HepG2 (cell line): ENCODE data around the gene FDPS. TPM values are rescaled to one million over a fixed set of nuclear protein-coding genes. Genes with fewer than 3 reads are reported as not detected.

Experiments used
- ATAC-seq: fragments of 200-7000 bp; cut with Tn5 transposase; 3 replicates; pipeline ENCODE4 v1.9.1; 2020; ENCODE audit warnings: mild to moderate bottlenecking, moderate library complexity
- BruUV-seq: library from RNA; stranded (reverse); fragments of 400-500 nt; replicated peaks from 2 replicates; lab custom pipeline; 2021; lab: Mats Ljungman, UMichigan
- CTCF ChIA-PET: fragments of 300-600 bp; formaldehyde crosslinking; extraction: SDS; loops from one replicate; lab custom pipeline; 2021; ENCODE audit warnings: low total read pairs, inconsistent platforms, low intra/inter-chr PET ratio; lab: Yijun Ruan, JAX
- POLR2A ChIA-PET: fragments of 350-600 bp; sonication (Branson Sonifier 250); formaldehyde crosslinking; loops from one replicate; lab custom pipeline; 2020; ENCODE audit warnings: antibody characterized with exemption, inconsistent platforms; lab: Yijun Ruan, JAX
- DNase-seq: peaks from one replicate; pipeline ENCODE4 v3.0.0-alpha.2; 2015; ENCODE audit warnings: low spot score
- FAIRE-seq: peaks from 3 replicates; lab custom pipeline; 2011; peaks lifted over from hg19 to GRCh38; lab: Jason Lieb, UNC
- H2AFZ ChIP-seq: one replicate; pipeline ENCODE4 v1.6.1; 2011; ENCODE audit warnings: low read length, inconsistent platforms
- H3K27ac ChIP-seq: fragments of 300-600 bp; 3 replicates; pipeline ENCODE4 v1.8.0; 2011; ENCODE audit warnings: mixed run types, mild to moderate bottlenecking, mixed read lengths, low read length, inconsistent platforms; ENCODE audit not compliant: insufficient read depth; ENCODE audit errors: extremely low read length
- H3K27me3 ChIP-seq, 2 experiments: fragments of 200-600 bp in 1 of 2; 2 replicates in 1 of 2; 3 replicates in 1 of 2; pipeline versions ENCODE4 v1.6.0 to v1.8.0; 2011; ENCODE audit warnings: low read length in 2 of 2, mild to moderate bottlenecking in 2 of 2, moderate library complexity in 2 of 2, inconsistent platforms in 1 of 2; ENCODE audit not compliant: insufficient read depth in 2 of 2, control insufficient read depth in 1 of 2
- H3K36me3 ChIP-seq, 2 experiments: fragments of 200-600 bp in 1 of 2; replicated peaks in 1 of 2; 2 replicates in 1 of 2; 3 replicates in 1 of 2; pipeline versions ENCODE4 v1.5.1 to v1.8.0; 2011; ENCODE audit warnings: low read length in 2 of 2, inconsistent platforms in 1 of 2; ENCODE audit not compliant: insufficient read depth in 2 of 2, control insufficient read depth in 1 of 2
- H3K4me1 ChIP-seq: 2 replicates; pipeline ENCODE4 v1.5.1; 2012; ENCODE audit warnings: low read length, inconsistent platforms; ENCODE audit not compliant: insufficient read depth
- H3K4me2 ChIP-seq: 2 replicates; pipeline ENCODE4 v1.6.0; 2011; ENCODE audit warnings: low read depth, low read length, inconsistent platforms
- H3K4me3 ChIP-seq, 3 experiments: fragments of 200-600 bp in 1 of 3; sonication (generic), shearing (Covaris generic) in 1 of 3; replicated peaks in 1 of 3; 2 replicates each; pipeline ENCODE4 v1.5.1; 2011 to 2016; ENCODE audit warnings: low read length in 3 of 3, inconsistent platforms in 2 of 3, low read depth in 2 of 3, mild to moderate bottlenecking in 2 of 3, control low read depth in 1 of 3, mixed read lengths in 1 of 3; ENCODE audit not compliant: insufficient read depth in 1 of 3
- H3K79me2 ChIP-seq: one replicate; pipeline ENCODE4 v1.6.1; 2011; ENCODE audit warnings: low read length, inconsistent platforms; ENCODE audit not compliant: insufficient read depth
- H3K9ac ChIP-seq: 2 replicates; pipeline ENCODE4 v1.6.0; 2011; ENCODE audit warnings: mild to moderate bottlenecking, low read depth, low read length, inconsistent platforms; ENCODE audit not compliant: insufficient read depth
- H3K9me3 ChIP-seq: 2 replicates; pipeline ENCODE4 v1.5.1; 2012; ENCODE audit warnings: mild to moderate bottlenecking, low read length
- H4K20me1 ChIP-seq: 2 replicates; pipeline ENCODE4 v1.6.0; 2011; ENCODE audit warnings: inconsistent platforms, mild to moderate bottlenecking, low read length, moderate library complexity; ENCODE audit not compliant: insufficient read depth
- MEIS2 ChIP-seq: sonication (generic); formaldehyde crosslinking; IDR thresholded peaks from 2 replicates; pipeline ENCODE4 v1.9.0; 2021; ENCODE audit warnings: mild to moderate bottlenecking, missing genetic modification reagents
- SP4 ChIP-seq: sonication (generic); formaldehyde crosslinking; IDR thresholded peaks from 2 replicates; pipeline ENCODE4 v1.8.1; 2023; ENCODE audit warnings: mild to moderate bottlenecking, missing genetic modification reagents
- WIZ ChIP-seq: sonication (generic); formaldehyde crosslinking; IDR thresholded peaks from 2 replicates; pipeline ENCODE4 v1.5.1; 2020; ENCODE audit warnings: mild to moderate bottlenecking, missing genetic modification reagents
- ZNF225 ChIP-seq: sonication (generic); formaldehyde crosslinking; IDR thresholded peaks from 2 replicates; pipeline ENCODE4 v1.4.0; 2020; ENCODE audit warnings: mild to moderate bottlenecking, missing genetic modification reagents
- ZNF383 ChIP-seq: sonication (generic); formaldehyde crosslinking; IDR thresholded peaks from 2 replicates; pipeline ENCODE4 v1.4.0; 2020; ENCODE audit warnings: missing genetic modification reagents, mild to moderate bottlenecking, borderline replicate concordance
- WGBS: methylation state at CpG from one replicate; pipeline ENCODE4 v1.1.6; 2017; ENCODE audit warnings: low lambda C conversion rate; 5-methylcytosine and 5-hydroxymethylcytosine counted together
- in situ Hi-C: cut with HindIII; loops from 2 replicates; pipeline ENCODE4 v1.10.0; 2017; ENCODE audit warnings: low pct_unique_long_range_greater_than_20kb; ENCODE audit not compliant: extremely low pct_ligation_motif_present
- intact Hi-C: fragments of 100-400 bp; cut with micrococcal nuclease; formaldehyde crosslinking; loops from one replicate; pipeline ENCODE4 v1.10.0; 2022; ENCODE audit not compliant: unreplicated experiment
- polyA plus RNA-seq, 8 experiments: library from polyadenylated mRNA; depleted of rRNA in 3 of 8; stranded (reverse) in 7 of 8; unstranded in 1 of 8; fragments of >200 nt; fragmentation: Illumina TruSeq in 4 of 8; extraction: Trizol in 4 of 8; gene quantifications; 2 replicates each; pipeline versions ENCODE4 v1.2.1 to v1.2.3, GENCODE V29; 2011 to 2016; ENCODE audit warnings: low read depth in 4 of 8, missing spikeins in 1 of 8, mixed read lengths in 1 of 8; ENCODE audit not compliant: insufficient read depth in 1 of 8
- total RNA-seq, 5 experiments: library from RNA; depleted of rRNA; stranded (reverse); fragments of >200 nt; fragmentation: Illumina TruSeq; extraction: Trizol; gene quantifications; 2 replicates each; pipeline ENCODE4 v1.2.3, GENCODE V29; 2016; ENCODE audit warnings: low read depth in 1 of 5
- TF ChIP-seq, protein P1 (sequence below): sonication (generic); formaldehyde crosslinking; IDR thresholded peaks from 2 replicates; pipeline ENCODE4 v1.9.0; 2021; ENCODE audit warnings: missing genetic modification reagents, borderline replicate concordance
- TF ChIP-seq, protein P2 (sequence below): sonication (generic); formaldehyde crosslinking; IDR thresholded peaks from 2 replicates; pipeline ENCODE4 v1.5.1; 2020; ENCODE audit warnings: mild to moderate bottlenecking, missing genetic modification reagents, moderate library complexity
- TF ChIP-seq, protein P3 (sequence below): sonication (generic); formaldehyde crosslinking; IDR thresholded peaks from 2 replicates; pipeline ENCODE4 v1.8.0; 2022; ENCODE audit warnings: missing genetic modification reagents, mild to moderate bottlenecking, borderline replicate concordance
- TF ChIP-seq, protein P4 (sequence below): sonication (generic); formaldehyde crosslinking; IDR thresholded peaks from 2 replicates; pipeline ENCODE4 v1.9.0; 2022; ENCODE audit warnings: missing genetic modification reagents, mild to moderate bottlenecking, borderline replicate concordance
- TF ChIP-seq, protein P5 (sequence below): sonication (generic); formaldehyde crosslinking; IDR thresholded peaks from 2 replicates; pipeline ENCODE4 v1.9.0; 2021; ENCODE audit warnings: missing genetic modification reagents, mild to moderate bottlenecking, borderline replicate concordance

Gene FDPS
- total and polyA plus RNA-seq, 2 of the 13 experiments (the other 11 are each of a cell fraction or from before 2014, with no cell fraction given), result 264 to 519 TPM

DNA sequence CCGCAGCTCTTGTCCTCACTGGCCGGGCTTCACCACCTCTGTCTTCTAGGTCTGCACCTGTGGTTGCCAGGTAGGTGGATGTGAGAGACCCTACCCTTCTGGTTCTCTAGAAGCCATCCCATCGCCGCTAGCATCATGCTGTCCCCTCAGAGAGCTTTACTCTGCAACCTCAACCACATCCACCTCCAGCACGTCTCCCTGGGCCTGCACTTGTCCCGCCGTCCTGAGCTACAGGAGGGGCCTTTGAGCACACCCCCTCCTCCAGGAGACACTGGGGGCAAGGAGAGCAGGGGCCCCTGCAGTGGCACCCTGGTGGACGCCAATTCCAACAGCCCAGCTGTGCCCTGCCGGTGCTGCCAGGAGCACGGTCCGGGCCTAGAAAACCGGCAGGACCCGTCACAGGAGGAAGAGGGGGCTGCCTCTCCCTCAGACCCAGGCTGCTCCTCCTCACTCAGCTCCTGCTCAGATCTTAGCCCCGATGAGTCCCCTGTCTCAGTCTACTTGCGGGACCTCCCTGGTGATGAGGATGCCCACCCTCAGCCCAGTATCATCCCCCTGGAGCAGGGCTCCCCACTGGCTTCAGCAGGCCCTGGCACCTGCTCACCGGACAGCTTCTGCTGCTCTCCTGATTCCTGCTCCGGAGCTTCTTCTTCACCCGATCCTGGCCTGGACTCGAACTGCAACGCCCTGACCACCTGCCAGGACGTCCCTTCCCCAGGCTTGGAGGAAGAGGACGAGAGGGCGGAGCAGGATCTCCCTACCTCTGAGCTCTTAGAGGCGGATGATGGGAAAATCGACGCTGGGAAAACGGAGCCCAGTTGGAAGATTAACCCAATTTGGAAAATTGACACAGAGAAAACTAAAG lies 13.2 kb downstream of the FDPS start:
- Histone ChIP-seq H3K4me3 (peak overlapping the region; percentile 80 to 94 (median 81); a peak in 5 of 6 replicates), H3K4me1 (peaks cover 33% of the 10 kb centered on the region), H3K4me2 (peak overlapping the region; percentile 80), H3K27ac (peak overlapping the region; percentile 16), H4K20me1 (peaks cover 5% of the 10 kb centered on the region), H2AFZ (no peak overlapping the region), H3K36me3 (peaks cover 6 to 27% of the 10 kb centered on the region in 2 experiments; a peak in 4 of 5 replicates), H3K9ac (0 out of 2 replicates have a peak overlapping the region, but pooled peaks have one; percentile 16), H3K27me3 (no peaks in the 10 kb centered on the region; a peak in 1 of 5 replicates), H3K79me2 (peaks cover 5% of the 10 kb centered on the region), H3K9me3 (no peaks in the 10 kb centered on the region)
- intact Hi-C loops (loop anchor here (5.0 kb wide), 3 partner anchors 45 to 270 kb away; partner anchors contain the start of genes HCN3, MTX1 and THBS3), in situ Hi-C loops (no loop called here)
- FAIRE-seq (no peak), DNase-seq (no peak), ATAC-seq (no peak)
- 49% methylated on average over 19 of the region's 27 CpGs for WGBS
- ChIA-PET CTCF (interaction anchor here (1.1 to 4.5 kb wide), 2 partner anchors 47 to 70 kb away, joined by 3 to 71 read pairs; no protein-coding TSS in a partner anchor), POLR2A (interaction anchor here (0.7 to 4.3 kb wide), 6 partner anchors 14 to 71 kb away, joined by 3 to 38 read pairs (median 8); partner anchors contain the start of genes CLK2, FDPS, PKLR and SCAMP3)
- no TSS peak for BruUV-seq
- TF ChIP-seq, protein P1, sequence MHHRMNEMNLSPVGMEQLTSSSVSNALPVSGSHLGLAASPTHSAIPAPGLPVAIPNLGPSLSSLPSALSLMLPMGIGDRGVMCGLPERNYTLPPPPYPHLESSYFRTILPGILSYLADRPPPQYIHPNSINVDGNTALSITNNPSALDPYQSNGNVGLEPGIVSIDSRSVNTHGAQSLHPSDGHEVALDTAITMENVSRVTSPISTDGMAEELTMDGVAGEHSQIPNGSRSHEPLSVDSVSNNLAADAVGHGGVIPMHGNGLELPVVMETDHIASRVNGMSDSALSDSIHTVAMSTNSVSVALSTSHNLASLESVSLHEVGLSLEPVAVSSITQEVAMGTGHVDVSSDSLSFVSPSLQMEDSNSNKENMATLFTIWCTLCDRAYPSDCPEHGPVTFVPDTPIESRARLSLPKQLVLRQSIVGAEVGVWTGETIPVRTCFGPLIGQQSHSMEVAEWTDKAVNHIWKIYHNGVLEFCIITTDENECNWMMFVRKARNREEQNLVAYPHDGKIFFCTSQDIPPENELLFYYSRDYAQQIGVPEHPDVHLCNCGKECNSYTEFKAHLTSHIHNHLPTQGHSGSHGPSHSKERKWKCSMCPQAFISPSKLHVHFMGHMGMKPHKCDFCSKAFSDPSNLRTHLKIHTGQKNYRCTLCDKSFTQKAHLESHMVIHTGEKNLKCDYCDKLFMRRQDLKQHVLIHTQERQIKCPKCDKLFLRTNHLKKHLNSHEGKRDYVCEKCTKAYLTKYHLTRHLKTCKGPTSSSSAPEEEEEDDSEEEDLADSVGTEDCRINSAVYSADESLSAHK, result no peak
- TF ChIP-seq, protein P2, sequence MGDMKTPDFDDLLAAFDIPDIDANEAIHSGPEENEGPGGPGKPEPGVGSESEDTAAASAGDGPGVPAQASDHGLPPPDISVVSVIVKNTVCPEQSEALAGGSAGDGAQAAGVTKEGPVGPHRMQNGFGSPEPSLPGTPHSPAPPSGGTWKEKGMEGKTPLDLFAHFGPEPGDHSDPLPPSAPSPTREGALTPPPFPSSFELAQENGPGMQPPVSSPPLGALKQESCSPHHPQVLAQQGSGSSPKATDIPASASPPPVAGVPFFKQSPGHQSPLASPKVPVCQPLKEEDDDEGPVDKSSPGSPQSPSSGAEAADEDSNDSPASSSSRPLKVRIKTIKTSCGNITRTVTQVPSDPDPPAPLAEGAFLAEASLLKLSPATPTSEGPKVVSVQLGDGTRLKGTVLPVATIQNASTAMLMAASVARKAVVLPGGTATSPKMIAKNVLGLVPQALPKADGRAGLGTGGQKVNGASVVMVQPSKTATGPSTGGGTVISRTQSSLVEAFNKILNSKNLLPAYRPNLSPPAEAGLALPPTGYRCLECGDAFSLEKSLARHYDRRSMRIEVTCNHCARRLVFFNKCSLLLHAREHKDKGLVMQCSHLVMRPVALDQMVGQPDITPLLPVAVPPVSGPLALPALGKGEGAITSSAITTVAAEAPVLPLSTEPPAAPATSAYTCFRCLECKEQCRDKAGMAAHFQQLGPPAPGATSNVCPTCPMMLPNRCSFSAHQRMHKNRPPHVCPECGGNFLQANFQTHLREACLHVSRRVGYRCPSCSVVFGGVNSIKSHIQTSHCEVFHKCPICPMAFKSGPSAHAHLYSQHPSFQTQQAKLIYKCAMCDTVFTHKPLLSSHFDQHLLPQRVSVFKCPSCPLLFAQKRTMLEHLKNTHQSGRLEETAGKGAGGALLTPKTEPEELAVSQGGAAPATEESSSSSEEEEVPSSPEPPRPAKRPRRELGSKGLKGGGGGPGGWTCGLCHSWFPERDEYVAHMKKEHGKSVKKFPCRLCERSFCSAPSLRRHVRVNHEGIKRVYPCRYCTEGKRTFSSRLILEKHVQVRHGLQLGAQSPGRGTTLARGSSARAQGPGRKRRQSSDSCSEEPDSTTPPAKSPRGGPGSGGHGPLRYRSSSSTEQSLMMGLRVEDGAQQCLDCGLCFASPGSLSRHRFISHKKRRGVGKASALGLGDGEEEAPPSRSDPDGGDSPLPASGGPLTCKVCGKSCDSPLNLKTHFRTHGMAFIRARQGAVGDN (CRISPR knock-in tag), result peak; percentile 34; the same call in 1 of the 2 replicates
- TF ChIP-seq, protein P3, sequence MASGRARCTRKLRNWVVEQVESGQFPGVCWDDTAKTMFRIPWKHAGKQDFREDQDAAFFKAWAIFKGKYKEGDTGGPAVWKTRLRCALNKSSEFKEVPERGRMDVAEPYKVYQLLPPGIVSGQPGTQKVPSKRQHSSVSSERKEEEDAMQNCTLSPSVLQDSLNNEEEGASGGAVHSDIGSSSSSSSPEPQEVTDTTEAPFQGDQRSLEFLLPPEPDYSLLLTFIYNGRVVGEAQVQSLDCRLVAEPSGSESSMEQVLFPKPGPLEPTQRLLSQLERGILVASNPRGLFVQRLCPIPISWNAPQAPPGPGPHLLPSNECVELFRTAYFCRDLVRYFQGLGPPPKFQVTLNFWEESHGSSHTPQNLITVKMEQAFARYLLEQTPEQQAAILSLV (CRISPR knock-in tag), result 0 out of 2 replicates have a peak, but pooled peaks have one; percentile 46
- TF ChIP-seq SP4 (CRISPR knock-in tag), result no peak
- TF ChIP-seq ZNF225 (CRISPR knock-in tag), result 0 out of 2 replicates have a peak, but pooled peaks have one; percentile 26
- no peak for TF ChIP-seq ZNF383 (CRISPR knock-in tag)
- TF ChIP-seq, protein P4, sequence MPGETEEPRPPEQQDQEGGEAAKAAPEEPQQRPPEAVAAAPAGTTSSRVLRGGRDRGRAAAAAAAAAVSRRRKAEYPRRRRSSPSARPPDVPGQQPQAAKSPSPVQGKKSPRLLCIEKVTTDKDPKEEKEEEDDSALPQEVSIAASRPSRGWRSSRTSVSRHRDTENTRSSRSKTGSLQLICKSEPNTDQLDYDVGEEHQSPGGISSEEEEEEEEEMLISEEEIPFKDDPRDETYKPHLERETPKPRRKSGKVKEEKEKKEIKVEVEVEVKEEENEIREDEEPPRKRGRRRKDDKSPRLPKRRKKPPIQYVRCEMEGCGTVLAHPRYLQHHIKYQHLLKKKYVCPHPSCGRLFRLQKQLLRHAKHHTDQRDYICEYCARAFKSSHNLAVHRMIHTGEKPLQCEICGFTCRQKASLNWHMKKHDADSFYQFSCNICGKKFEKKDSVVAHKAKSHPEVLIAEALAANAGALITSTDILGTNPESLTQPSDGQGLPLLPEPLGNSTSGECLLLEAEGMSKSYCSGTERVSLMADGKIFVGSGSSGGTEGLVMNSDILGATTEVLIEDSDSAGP (CRISPR knock-in tag), result no peak
- TF ChIP-seq, protein P5, sequence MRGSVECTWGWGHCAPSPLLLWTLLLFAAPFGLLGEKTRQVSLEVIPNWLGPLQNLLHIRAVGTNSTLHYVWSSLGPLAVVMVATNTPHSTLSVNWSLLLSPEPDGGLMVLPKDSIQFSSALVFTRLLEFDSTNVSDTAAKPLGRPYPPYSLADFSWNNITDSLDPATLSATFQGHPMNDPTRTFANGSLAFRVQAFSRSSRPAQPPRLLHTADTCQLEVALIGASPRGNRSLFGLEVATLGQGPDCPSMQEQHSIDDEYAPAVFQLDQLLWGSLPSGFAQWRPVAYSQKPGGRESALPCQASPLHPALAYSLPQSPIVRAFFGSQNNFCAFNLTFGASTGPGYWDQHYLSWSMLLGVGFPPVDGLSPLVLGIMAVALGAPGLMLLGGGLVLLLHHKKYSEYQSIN, result no peak
- no peak for TF ChIP-seq WIZ (CRISPR knock-in tag)
- no peak for TF ChIP-seq MEIS2 (CRISPR knock-in tag)
